Keratinocyte (primary cell): ENCODE data around the gene MELTF.
"Not testable (repeated sequence)": the region's sequence is repeated elsewhere in the genome, so short reads cannot be mapped to it uniquely, and the experiment has no call there.

Experiments used
- CTCF ChIP-seq, 3 experiments: IDR thresholded peaks in 1 of 3; conservative IDR thresholded peaks in 1 of 3; optimal IDR thresholded peaks in 1 of 3; 2 replicates in 2 of 3; 3 replicates in 1 of 3; pipeline versions ENCODE3 to v1.5.1; 2011; ENCODE audit warnings: low read length in 3 of 3, mild to moderate bottlenecking in 3 of 3, moderate library complexity in 2 of 3, control low read depth in 1 of 3, inconsistent platforms in 1 of 3; ENCODE audit not compliant: insufficient read depth in 2 of 3; ENCODE audit errors: extremely low read depth in 1 of 3
- EZH2 ChIP-seq: IDR thresholded peaks from one replicate; pipeline ENCODE4 v1.6.1; 2012; ENCODE audit warnings: inconsistent platforms, mild to moderate bottlenecking, low read length, moderate library complexity

- not testable (repeated sequence) for TF ChIP-seq CTCF (optimal IDR thresholded peaks at IDR 0.05 in 1 of 3, IDR thresholded peaks at IDR 0.05 in 1 of 3, conservative IDR thresholded peaks at IDR 0.05 in 1 of 3; ENCODE audit: extremely low read depth in 1 of 3, insufficient read depth in 2 of 3, low read length in 3 of 3); EZH2
These were observed 5.2 kb upstream of the MELTF start for GRCh38 chr3:197034778-197035177.
